GM12874 (cell line): Measurements from ENCODE around the gene ZNHIT3.
A peak's percentile ranks its signal among the peaks of the same experiment; 100 is the strongest.

ENCODE experiments used
- CTCF ChIP-seq: IDR thresholded peaks from 2 replicates; pipeline ENCODE4 v1.5.1; 2011; ENCODE audit warnings: low read depth, mild to moderate bottlenecking, control low read depth, low read length, moderate library complexity; ENCODE audit not compliant: insufficient read depth

Gene ZNHIT3

GRCh38 chr17:36540696-36541095 is 54.2 kb downstream of the ZNHIT3 start:
- no peak for TF ChIP-seq CTCF

- no peak for TF ChIP-seq CTCF
Observed at GRCh38 chr17:36542755-36543154, 56.3 kb downstream of the ZNHIT3 start.

- 0 out of 2 replicates have a peak, but pooled peaks have one; percentile 17 for TF ChIP-seq CTCF
Observed at GRCh38 chr17:36544044-36544306, 57.5 kb downstream of the ZNHIT3 start.

- TF ChIP-seq CTCF, result no peak
Observed at GRCh38 chr17:36544307-36545076, 58.0 kb downstream of the ZNHIT3 start, which contains the start of gene GGNBP2. Gene GGNBP2, plus strand, starts transcription at chr17:36544919. Its CDS starts 806 bp downstream, at chr17:36545725.

GRCh38 chr17:36545077-36545464 is 58.6 kb downstream of the ZNHIT3 start:
- TF ChIP-seq CTCF, result no peak
